Measurements from ENCODE around the gene NRG4. TPM values are rescaled to one million over a fixed set of nuclear protein-coding genes. Genes with fewer than 3 reads are reported as not detected.

Gene NRG4
- total RNA-seq, 2 donors from 2014 or later = 0.51 to 0.95 TPM

DNA sequence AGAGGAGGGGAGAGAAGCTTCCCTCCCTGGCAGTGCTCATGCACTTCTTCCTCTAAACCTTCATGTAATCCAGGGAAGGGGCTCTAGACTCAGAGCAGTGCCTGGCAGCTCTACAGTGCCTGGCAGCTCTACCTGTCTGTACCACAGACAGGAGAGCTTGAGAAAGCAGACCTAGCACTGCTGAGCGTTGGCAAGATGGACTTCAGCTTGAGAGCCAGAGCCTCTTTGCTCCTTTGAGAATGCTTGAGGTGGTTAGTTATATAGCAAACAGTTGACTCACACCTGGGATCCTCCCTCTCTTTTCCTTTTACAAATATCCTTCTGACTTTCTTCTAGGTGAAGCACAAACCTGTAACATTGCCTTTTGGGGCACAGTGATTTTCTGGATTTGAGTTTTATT is 87.6 kb downstream of the NRG4 start:
- TF ChIP-seq, protein P1, sequence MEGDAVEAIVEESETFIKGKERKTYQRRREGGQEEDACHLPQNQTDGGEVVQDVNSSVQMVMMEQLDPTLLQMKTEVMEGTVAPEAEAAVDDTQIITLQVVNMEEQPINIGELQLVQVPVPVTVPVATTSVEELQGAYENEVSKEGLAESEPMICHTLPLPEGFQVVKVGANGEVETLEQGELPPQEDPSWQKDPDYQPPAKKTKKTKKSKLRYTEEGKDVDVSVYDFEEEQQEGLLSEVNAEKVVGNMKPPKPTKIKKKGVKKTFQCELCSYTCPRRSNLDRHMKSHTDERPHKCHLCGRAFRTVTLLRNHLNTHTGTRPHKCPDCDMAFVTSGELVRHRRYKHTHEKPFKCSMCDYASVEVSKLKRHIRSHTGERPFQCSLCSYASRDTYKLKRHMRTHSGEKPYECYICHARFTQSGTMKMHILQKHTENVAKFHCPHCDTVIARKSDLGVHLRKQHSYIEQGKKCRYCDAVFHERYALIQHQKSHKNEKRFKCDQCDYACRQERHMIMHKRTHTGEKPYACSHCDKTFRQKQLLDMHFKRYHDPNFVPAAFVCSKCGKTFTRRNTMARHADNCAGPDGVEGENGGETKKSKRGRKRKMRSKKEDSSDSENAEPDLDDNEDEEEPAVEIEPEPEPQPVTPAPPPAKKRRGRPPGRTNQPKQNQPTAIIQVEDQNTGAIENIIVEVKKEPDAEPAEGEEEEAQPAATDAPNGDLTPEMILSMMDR (conservative IDR thresholded peaks at IDR 0.05) = no peak

DNA sequence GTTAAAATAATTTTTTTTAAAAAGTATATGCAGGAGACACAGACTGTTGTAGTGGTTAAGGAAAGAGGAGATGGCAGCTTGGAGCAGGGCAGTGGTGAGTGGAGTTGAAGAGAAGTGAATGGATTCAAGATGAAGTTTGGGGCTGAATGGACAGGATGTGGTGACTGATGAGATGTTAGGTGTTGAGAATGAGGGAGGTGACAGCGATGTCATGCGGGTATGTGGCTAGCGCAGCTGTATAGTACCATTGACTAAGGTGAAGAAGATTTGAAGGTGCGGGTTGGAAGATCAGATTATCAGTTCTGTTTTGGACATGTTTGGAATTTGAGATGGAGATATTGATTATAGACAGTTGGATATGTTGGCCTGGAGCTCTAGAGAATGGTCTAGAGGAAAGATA is 88.5 kb downstream of the NRG4 start:
- H3K4me3 Mint-ChIP-seq = no peak overlapping the region
- no peak overlapping the region for H3K27ac Mint-ChIP-seq
- Histone ChIP-seq H3K9me3 (ENCODE audit: control insufficient read depth, low read length) (no peaks in the 10 kb centered on the region), H3K36me3 (ENCODE audit: control insufficient read depth, insufficient read depth, low read length) (peaks cover 64% of the 10 kb centered on the region), H3K4me3 (ENCODE audit: low read length) (no peak overlapping the region), H3K27me3 (ENCODE audit: control insufficient read depth, insufficient read depth, low read length, poor library complexity, severe bottlenecking) (no peaks in the 10 kb centered on the region), H3K9ac (ENCODE audit: extremely low read depth, low read length, poor library complexity, severe bottlenecking) (no peak overlapping the region), H3K4me1 (ENCODE audit: control insufficient read depth, insufficient read depth, low read length) (peaks cover 6% of the 10 kb centered on the region), H3K27ac (ENCODE audit: low read depth, low read length) (no peak overlapping the region)
- H3K4me1 Mint-ChIP-seq = peaks cover 45% of the 10 kb centered on the region
- TF ChIP-seq, protein P1 (conservative IDR thresholded peaks at IDR 0.05) = no peak
- 97 to 100% methylated on average over 4 of the region's 4 CpGs for WGBS, 2 experiments (ENCODE audit: insufficient coverage in 1 of 2, insufficient read length in 1 of 2)
- peaks cover 30% of the 10 kb centered on the region for H3K36me3 Mint-ChIP-seq (ENCODE audit: low read depth)
- no peaks in the 10 kb centered on the region for H3K9me3 Mint-ChIP-seq
- DNase-seq = no peak
- no peaks in the 10 kb centered on the region for H3K27me3 Mint-ChIP-seq (ENCODE audit: insufficient read depth)

More for the DNA sequence above, 87.6 kb downstream of the NRG4 start:
- 100% methylated on average over 1 of the region's 1 CpG; no CpG with 5 or more reads in 1 of the 2 experiments for WGBS, 2 experiments (ENCODE audit: insufficient coverage in 1 of 2, insufficient read length in 1 of 2)
- Mint-ChIP-seq H3K27me3 (ENCODE audit: insufficient read depth) (no peaks in the 10 kb centered on the region), H3K27ac (no peak overlapping the region), H3K4me3 (no peak overlapping the region), H3K36me3 (ENCODE audit: low read depth) (peaks cover 26% of the 10 kb centered on the region), H3K4me1 (peaks cover 48% of the 10 kb centered on the region), H3K9me3 (no peaks in the 10 kb centered on the region)
- H3K9me3 ChIP-seq (ENCODE audit: control insufficient read depth, low read length) = no peaks in the 10 kb centered on the region
- H3K27me3 ChIP-seq (ENCODE audit: control insufficient read depth, insufficient read depth, low read length, poor library complexity, severe bottlenecking) = no peaks in the 10 kb centered on the region
- no peak for DNase-seq
- H3K36me3 ChIP-seq (ENCODE audit: control insufficient read depth, insufficient read depth, low read length) = peaks cover 56% of the 10 kb centered on the region
- H3K4me1 ChIP-seq (ENCODE audit: control insufficient read depth, insufficient read depth, low read length) = peaks cover 6% of the 10 kb centered on the region
- no peak overlapping the region for H3K4me3 ChIP-seq (ENCODE audit: low read length)
- no peak overlapping the region for H3K27ac ChIP-seq (ENCODE audit: low read depth, low read length)
- H3K9ac ChIP-seq (ENCODE audit: extremely low read depth, low read length, poor library complexity, severe bottlenecking) = no peak overlapping the region

DNA sequence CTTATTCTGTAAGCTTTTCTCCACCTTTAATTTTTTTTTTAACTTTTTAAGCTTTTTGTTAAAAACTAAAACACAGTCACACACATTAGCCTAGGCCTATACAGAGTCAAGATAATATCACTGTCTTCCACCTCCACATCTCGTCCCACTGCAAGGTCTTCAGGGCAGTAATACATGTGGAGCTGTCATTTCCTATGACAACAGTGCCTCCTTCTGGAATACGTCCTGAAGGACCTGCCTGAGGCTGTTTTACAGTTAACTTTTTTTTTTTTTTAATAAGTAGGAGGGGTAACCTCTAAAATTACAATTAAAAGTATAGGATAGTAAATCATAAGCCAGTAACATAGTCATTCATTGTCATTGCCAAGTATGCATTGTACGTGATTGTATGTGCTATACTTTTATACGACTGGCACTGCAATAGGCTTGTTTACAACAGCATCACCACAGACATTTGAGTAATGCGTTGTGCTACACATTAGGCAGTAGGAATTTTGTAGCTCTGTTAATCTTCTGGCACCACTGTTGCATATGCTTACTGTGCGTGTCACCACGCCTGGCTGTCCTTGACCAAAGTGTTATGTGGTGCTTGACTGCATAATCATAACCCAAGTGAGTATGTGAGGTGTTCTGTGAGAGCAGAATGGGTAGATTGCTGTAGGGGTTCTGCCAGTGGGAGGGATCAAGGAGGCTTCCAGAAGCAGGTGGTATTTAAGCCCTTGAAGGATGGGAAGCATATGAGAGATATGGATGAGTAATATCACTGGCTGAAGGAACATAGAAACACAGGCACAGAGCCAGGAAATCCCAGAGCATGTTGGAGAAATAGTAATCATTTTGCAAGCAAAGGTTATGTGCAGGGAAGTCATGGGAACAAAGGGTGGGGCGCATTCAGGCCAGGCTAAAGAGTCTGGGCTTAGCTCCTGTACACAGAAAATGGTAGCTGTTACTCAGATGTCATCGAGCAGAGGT is 90.2 kb downstream of the NRG4 start:
- peaks cover 31% of the 10 kb centered on the region for H3K4me1 Mint-ChIP-seq
- H3K27ac ChIP-seq (ENCODE audit: low read depth, low read length) = no peak overlapping the region
- H3K9me3 ChIP-seq (ENCODE audit: control insufficient read depth, low read length) = no peaks in the 10 kb centered on the region
- no peak overlapping the region for H3K4me3 ChIP-seq (ENCODE audit: low read length)
- H3K9ac ChIP-seq (ENCODE audit: extremely low read depth, low read length, poor library complexity, severe bottlenecking) = no peak overlapping the region
- peaks cover 76% of the 10 kb centered on the region for H3K36me3 ChIP-seq (ENCODE audit: control insufficient read depth, insufficient read depth, low read length)
- H3K4me3 Mint-ChIP-seq = no peak overlapping the region
- H3K9me3 Mint-ChIP-seq = no peaks in the 10 kb centered on the region
- TF ChIP-seq, protein P1 (conservative IDR thresholded peaks at IDR 0.05) = peak; percentile 86
- H3K27me3 Mint-ChIP-seq (ENCODE audit: insufficient read depth) = no peaks in the 10 kb centered on the region
- WGBS, 2 experiments (ENCODE audit: insufficient coverage in 1 of 2, insufficient read length in 1 of 2) = 87 to 96% methylated on average over 7 to 9 of the region's 9 CpGs
- H3K36me3 Mint-ChIP-seq (ENCODE audit: low read depth) = peaks cover 34% of the 10 kb centered on the region
- no peak overlapping the region for H3K27ac Mint-ChIP-seq
- DNase-seq = peak; percentile 74
- H3K4me1 ChIP-seq (ENCODE audit: control insufficient read depth, insufficient read depth, low read length) = peaks cover 6% of the 10 kb centered on the region
- H3K27me3 ChIP-seq (ENCODE audit: control insufficient read depth, insufficient read depth, low read length, poor library complexity, severe bottlenecking) = no peaks in the 10 kb centered on the region

Data from endodermal cell (in vitro differentiated cells).